Neural progenitor cell (in vitro differentiated cells): ENCODE data around the gene C1orf210. TPM values are rescaled to one million over a fixed set of nuclear protein-coding genes. Genes with fewer than 3 reads are reported as not detected.

Source experiments
- DNase-seq: peaks from one replicate; pipeline ENCODE4 v3.0.0-alpha.2; 2016; ENCODE audit warnings: low spot score
- H2AFZ ChIP-seq: fragments of 200-600 bp; sonication (generic); replicated peaks from 2 replicates; pipeline ENCODE4 v1.6.1; 2016; ENCODE audit warnings: antibody characterized with exemption
- H3F3A ChIP-seq: fragments of 200-600 bp; sonication (generic); 2 replicates; pipeline ENCODE4 v1.6.1; 2016; ENCODE audit warnings: antibody characterized with exemption, low read depth
- H3K27ac ChIP-seq: fragments of 200-600 bp; sonication (generic); 2 replicates; pipeline ENCODE4 v1.5.1; 2016; ENCODE audit warnings: mild to moderate bottlenecking
- H3K27me3 ChIP-seq: fragments of 200-600 bp; sonication (generic); 2 replicates; pipeline ENCODE4 v1.6.1; 2016; ENCODE audit warnings: mild to moderate bottlenecking, moderate library complexity
- H3K36me3 ChIP-seq: fragments of 200-600 bp; sonication (generic); 2 replicates; pipeline ENCODE4 v1.5.1; 2016
- H3K4me1 ChIP-seq: fragments of 200-600 bp; sonication (generic); 2 replicates; pipeline ENCODE4 v1.6.1; 2016; ENCODE audit warnings: mixed run types
- H3K4me2 ChIP-seq: fragments of 200-600 bp; sonication (generic); 2 replicates; pipeline ENCODE4 v1.6.1; 2016
- H3K4me3 ChIP-seq: fragments of 200-600 bp; sonication (generic); 2 replicates; pipeline ENCODE4 v1.5.1; 2016
- H3K79me2 ChIP-seq: fragments of 200-600 bp; sonication (generic); 2 replicates; pipeline ENCODE4 v1.6.1; 2016; ENCODE audit warnings: low read depth
- H3K9ac ChIP-seq: fragments of 200-600 bp; sonication (generic); 2 replicates; pipeline ENCODE4 v1.6.1; 2016
- H3K9me3 ChIP-seq: fragments of 200-600 bp; sonication (generic); 2 replicates; pipeline ENCODE4 v1.5.1; 2016; ENCODE audit warnings: low read depth
- H4K20me1 ChIP-seq: fragments of 200-600 bp; sonication (generic); 2 replicates; pipeline ENCODE4 v1.6.1; 2016; ENCODE audit warnings: low read depth
- H3K27ac Mint-ChIP-seq: 3 replicates; pipeline ENCODE4 v1.8.0; 2021; ENCODE audit warnings: mixed read lengths
- H3K27me3 Mint-ChIP-seq: 2 replicates; pipeline ENCODE4 v1.8.0; 2022; ENCODE audit warnings: low read depth, mild to moderate bottlenecking, inconsistent platforms, moderate library complexity, mixed read lengths; ENCODE audit not compliant: insufficient read depth
- H3K36me3 Mint-ChIP-seq: 3 replicates; pipeline ENCODE4 v1.8.0; 2021; ENCODE audit warnings: mixed read lengths
- H3K4me1 Mint-ChIP-seq: 3 replicates; pipeline ENCODE4 v1.8.0; 2021; ENCODE audit warnings: mixed read lengths
- H3K4me3 Mint-ChIP-seq: 3 replicates; pipeline ENCODE4 v1.8.0; 2021; ENCODE audit warnings: mild to moderate bottlenecking, moderate library complexity, mixed read lengths
- H3K9me3 Mint-ChIP-seq: 3 replicates; pipeline ENCODE4 v1.8.0; 2020; ENCODE audit warnings: mixed read lengths
- CTCF ChIP-seq: fragments of 200-600 bp; sonication (generic); IDR thresholded peaks from 2 replicates; pipeline ENCODE4 v1.5.1; 2017; ENCODE audit warnings: antibody characterized with exemption, mild to moderate bottlenecking
- EZH2 ChIP-seq: fragments of 200-600 bp; sonication (generic); IDR thresholded peaks from 2 replicates; pipeline ENCODE4 v1.6.1; 2017; ENCODE audit warnings: antibody characterized with exemption, mild to moderate bottlenecking, moderate library complexity
- EZH2phosphoT487 ChIP-seq: fragments of 200-600 bp; sonication (generic); IDR thresholded peaks from 2 replicates; pipeline ENCODE4 v1.6.1; 2017; ENCODE audit warnings: antibody characterized with exemption
- total RNA-seq: library from RNA; depleted of rRNA; stranded (reverse); fragments of >200 nt; gene quantifications from 2 replicates; pipeline ENCODE4 v1.2.3, GENCODE V29; 2015; ENCODE audit warnings: low replicate concordance

The C1orf210 gene
- total RNA-seq, 1 donor from 2014 or later, result not detected

DNA sequence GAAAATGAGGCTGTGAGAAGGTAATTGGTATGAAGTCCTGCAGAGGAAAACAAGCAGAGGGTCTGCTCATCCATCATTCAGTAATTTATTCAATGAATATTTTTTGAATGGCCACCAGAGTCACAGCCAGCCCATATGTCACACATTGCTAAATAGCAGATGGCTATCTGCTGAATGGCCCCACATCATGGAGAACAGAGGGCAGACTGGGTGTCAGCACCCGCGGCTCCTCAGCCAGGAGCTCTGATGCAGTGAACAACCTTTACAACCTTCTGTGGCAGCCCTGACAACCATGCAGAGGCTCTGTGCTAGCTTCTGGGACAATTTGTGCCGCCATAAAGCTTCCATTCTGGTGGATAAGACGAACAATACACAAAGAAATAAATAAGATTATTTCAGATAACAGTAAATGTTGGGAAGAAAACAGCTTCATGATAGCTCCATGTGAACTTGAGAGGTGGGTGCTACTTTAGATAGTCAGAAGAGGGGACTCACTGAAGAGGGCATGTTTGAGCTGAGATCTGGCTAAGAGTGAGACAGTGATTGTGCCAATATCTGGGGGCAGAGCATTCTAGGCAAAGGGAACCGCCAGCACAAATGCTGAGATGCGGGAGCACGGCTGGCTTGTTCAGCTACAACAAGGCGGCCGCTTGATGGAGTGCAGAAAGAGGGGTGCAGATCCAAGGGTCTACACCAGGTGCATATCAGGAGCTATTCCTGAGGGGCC is 2.8 kb upstream of the C1orf210 start:
- TF ChIP-seq EZH2 (no peak), CTCF (no peak), EZH2phosphoT487 (no peak)
- H3K4me3 ChIP-seq, result no peak overlapping the region
- no peaks in the 10 kb centered on the region for H3K9me3 Mint-ChIP-seq
- no peaks in the 10 kb centered on the region for H3K27me3 ChIP-seq
- H3K27ac Mint-ChIP-seq, result no peak overlapping the region
- DNase-seq, result no peak
- H3K27ac ChIP-seq, result no peak overlapping the region
- H3K27me3 Mint-ChIP-seq, result peaks cover 4% of the 10 kb centered on the region
- H3K9me3 ChIP-seq, result no peaks in the 10 kb centered on the region
- H2AFZ ChIP-seq, result no peak overlapping the region
- peaks cover 5% of the 10 kb centered on the region for H3K4me1 Mint-ChIP-seq
- no peaks in the 10 kb centered on the region for H4K20me1 ChIP-seq
- no peaks in the 10 kb centered on the region for H3K36me3 Mint-ChIP-seq
- H3F3A ChIP-seq, result no peaks in the 10 kb centered on the region
- no peaks in the 10 kb centered on the region for H3K36me3 ChIP-seq
- no peak overlapping the region for H3K9ac ChIP-seq
- H3K79me2 ChIP-seq, result no peaks in the 10 kb centered on the region
- no peak overlapping the region for H3K4me2 ChIP-seq
- H3K4me1 ChIP-seq, result peaks cover 9% of the 10 kb centered on the region
- H3K4me3 Mint-ChIP-seq, result no peak overlapping the region

DNA sequence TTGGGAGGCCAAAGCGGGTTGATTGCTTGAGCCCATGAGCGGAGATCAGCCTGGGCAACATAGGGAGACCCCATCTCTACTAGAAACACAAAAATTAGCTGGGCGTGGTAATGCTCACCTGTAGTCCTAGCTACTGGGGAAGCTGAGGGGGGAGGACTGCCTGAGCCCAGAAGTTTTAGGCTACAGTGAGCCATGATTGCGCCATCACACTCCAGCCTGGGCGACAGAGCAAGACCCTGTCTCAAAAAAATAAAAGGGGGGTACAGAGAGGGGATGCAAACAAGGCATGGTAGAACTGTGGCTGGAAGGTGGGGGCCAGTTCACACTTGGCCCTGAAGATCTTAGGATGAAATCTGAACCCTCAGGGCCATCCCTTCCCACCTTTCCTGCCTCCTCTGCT is 1.2 kb upstream of the C1orf210 start:
- Histone ChIP-seq H4K20me1 (no peaks in the 10 kb centered on the region), H3K4me3 (no peak overlapping the region), H3K79me2 (no peaks in the 10 kb centered on the region), H2AFZ (no peak overlapping the region), H3K4me1 (peaks cover 13% of the 10 kb centered on the region), H3K27ac (no peak overlapping the region), H3K9ac (no peak overlapping the region), H3K27me3 (no peaks in the 10 kb centered on the region), H3K4me2 (no peak overlapping the region), H3K9me3 (no peaks in the 10 kb centered on the region), H3K36me3 (no peaks in the 10 kb centered on the region), H3F3A (no peaks in the 10 kb centered on the region)
- peaks cover 1% of the 10 kb centered on the region for H3K9me3 Mint-ChIP-seq
- no peak overlapping the region for H3K4me3 Mint-ChIP-seq
- no peak for DNase-seq
- TF ChIP-seq CTCF (no peak), EZH2phosphoT487 (no peak), EZH2 (no peak)
- no peak overlapping the region for H3K27ac Mint-ChIP-seq
- H3K36me3 Mint-ChIP-seq, result no peaks in the 10 kb centered on the region
- peaks cover 2% of the 10 kb centered on the region for H3K27me3 Mint-ChIP-seq
- peaks cover 11% of the 10 kb centered on the region for H3K4me1 Mint-ChIP-seq

GRCh38 chr1:43286115-43286514 is 734 bp upstream of the C1orf210 start:
- TF ChIP-seq EZH2 (no peak), EZH2phosphoT487 (no peak), CTCF (no peak)
- peak overlapping the region; percentile 31 for H3K27ac Mint-ChIP-seq
- H3K27ac ChIP-seq, result no peak overlapping the region
- peaks cover 13% of the 10 kb centered on the region for H3K4me1 ChIP-seq
- H3F3A ChIP-seq, result no peaks in the 10 kb centered on the region
- H2AFZ ChIP-seq, result no peak overlapping the region
- H3K27me3 Mint-ChIP-seq, result peaks cover 2% of the 10 kb centered on the region
- no peaks in the 10 kb centered on the region for H3K79me2 ChIP-seq
- no peaks in the 10 kb centered on the region for H3K36me3 Mint-ChIP-seq
- peaks cover 2% of the 10 kb centered on the region for H3K9me3 Mint-ChIP-seq
- no peaks in the 10 kb centered on the region for H3K27me3 ChIP-seq
- H4K20me1 ChIP-seq, result no peaks in the 10 kb centered on the region
- H3K36me3 ChIP-seq, result no peaks in the 10 kb centered on the region
- no peak overlapping the region for H3K9ac ChIP-seq
- H3K4me2 ChIP-seq, result no peak overlapping the region
- no peak for DNase-seq
- no peak overlapping the region for H3K4me3 Mint-ChIP-seq
- no peaks in the 10 kb centered on the region for H3K9me3 ChIP-seq
- peaks cover 12% of the 10 kb centered on the region for H3K4me1 Mint-ChIP-seq
- no peak overlapping the region for H3K4me3 ChIP-seq
